Subcutaneous abdominal adipose tissue (tissue), 5 donors: Measurements from ENCODE around the gene STK39.

Experiments
- H3K27ac ChIP-seq: one replicate; pipeline ENCODE4 v1.7.0; 2013; ENCODE audit warnings: low read depth, mild to moderate bottlenecking, inconsistent platforms, low read length, moderate library complexity
- H3K27me3 ChIP-seq, 5 donors: one replicate each; pipeline ENCODE4 v1.7.0; 2013; ENCODE audit warnings: low read length in 5 of 5, inconsistent platforms in 1 of 5; ENCODE audit not compliant: control insufficient read depth in 5 of 5, insufficient read depth in 4 of 5
- H3K36me3 ChIP-seq, 5 donors: one replicate each; pipeline ENCODE4 v1.7.0; 2013; ENCODE audit warnings: low read length in 5 of 5; ENCODE audit not compliant: control insufficient read depth in 5 of 5, insufficient read depth in 5 of 5
- H3K4me1 ChIP-seq, 5 donors: one replicate each; pipeline ENCODE4 v1.7.0; 2013; ENCODE audit warnings: low read length in 5 of 5, mild to moderate bottlenecking in 3 of 5, moderate library complexity in 1 of 5; ENCODE audit not compliant: control insufficient read depth in 5 of 5, insufficient read depth in 5 of 5
- H3K4me3 ChIP-seq, 5 donors: one replicate each; pipeline ENCODE4 v1.7.0; 2013; ENCODE audit warnings: low read length in 5 of 5, low read depth in 1 of 5
- H3K9ac ChIP-seq, 5 donors: one replicate each; pipeline ENCODE4 v1.7.0; 2013; ENCODE audit warnings: low read length in 5 of 5, mild to moderate bottlenecking in 4 of 5, moderate library complexity in 3 of 5
- H3K9me3 ChIP-seq, 5 donors: one replicate each; pipeline ENCODE4 v1.7.0; 2013; ENCODE audit warnings: low read length in 5 of 5; ENCODE audit not compliant: control insufficient read depth in 5 of 5
- donor health status: healthy.
- donor health status: healthy.
- donor health status: healthy.
- donor health status: healthy.
- donor health status: healthy.

STK39 gene

GRCh38 chr2:168149986-168150385 lies 97.4 kb downstream of the STK39 start:
- Histone ChIP-seq H3K27me3 (no peaks in the 10 kb centered on the region), H3K9ac (peak overlapping the region in 1 of 5 donors; percentile 19), H3K27ac (no peak overlapping the region)

DNA sequence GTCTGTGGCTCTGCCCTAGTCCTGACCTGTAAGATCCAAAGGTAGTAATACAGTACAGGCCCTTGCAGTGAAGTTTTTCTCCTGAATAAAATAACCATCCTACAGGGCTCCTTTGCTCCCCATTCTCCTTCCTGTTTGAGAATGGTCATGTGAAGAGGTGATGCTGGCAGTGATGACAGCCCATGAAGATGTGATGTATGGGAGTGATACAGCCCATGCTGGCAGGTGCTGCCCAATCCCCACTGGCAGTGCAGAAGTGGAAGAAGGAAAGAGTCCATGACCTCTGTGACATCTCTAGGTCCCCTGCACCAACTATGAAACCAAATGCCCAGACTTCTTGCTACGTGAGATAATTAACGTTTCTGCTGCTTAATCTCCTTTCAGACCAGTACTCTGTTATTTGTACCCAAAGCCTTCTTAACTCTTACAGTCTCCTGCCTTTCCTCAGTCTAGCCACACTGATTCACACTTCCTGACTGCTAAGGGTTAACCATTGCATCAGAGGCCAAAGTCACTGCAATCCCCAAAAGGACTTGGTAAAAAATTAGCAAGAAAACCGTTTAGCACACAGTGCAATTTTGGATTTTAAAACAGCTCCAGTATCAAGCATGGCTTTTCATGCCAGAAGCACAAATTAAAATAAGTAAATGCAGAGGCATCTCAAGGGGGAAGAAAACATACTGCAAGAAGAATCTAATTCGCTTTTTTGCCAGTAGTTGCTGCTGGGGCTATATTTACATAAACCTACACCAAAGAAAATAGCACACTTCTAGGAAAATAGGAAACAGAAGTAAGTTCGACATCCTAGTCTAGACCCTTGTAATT lies 98.0 kb downstream of the STK39 start:
- no peaks in the 10 kb centered on the region for H3K9me3 ChIP-seq
- H3K36me3 ChIP-seq: no peaks in the 10 kb centered on the region
- peak overlapping the region in 1 of 5 donors; percentile 19 for H3K9ac ChIP-seq
- H3K4me3 ChIP-seq: no peak overlapping the region
- peaks cover 14 to 43% (median 33%) of the 10 kb centered on the region in 5 donors for H3K4me1 ChIP-seq
- peak overlapping the region; percentile 73 for H3K27ac ChIP-seq
- no peaks in the 10 kb centered on the region for H3K27me3 ChIP-seq

More at GRCh38 chr2:168149986-168150385, 97.4 kb downstream of the STK39 start:
- Histone ChIP-seq H3K4me3 (no peak overlapping the region), H3K4me1 (peaks cover 14 to 43% (median 33%) of the 10 kb centered on the region in 5 donors), H3K9me3 (no peaks in the 10 kb centered on the region), H3K36me3 (no peaks in the 10 kb centered on the region)

- H3K4me3 ChIP-seq: no peak overlapping the region
- peaks cover 14 to 43% (median 33%) of the 10 kb centered on the region in 5 donors for H3K4me1 ChIP-seq
- H3K36me3 ChIP-seq: no peaks in the 10 kb centered on the region
- H3K9me3 ChIP-seq: no peaks in the 10 kb centered on the region
- peak overlapping the region in 1 of 5 donors; percentile 11 for H3K9ac ChIP-seq
- H3K27me3 ChIP-seq: no peaks in the 10 kb centered on the region
- peak overlapping the region; percentile 73 for H3K27ac ChIP-seq
Measured at GRCh38 chr2:168147830-168148794, 99.3 kb downstream of the STK39 start.

GRCh38 chr2:168146892-168147810 lies 100.2 kb downstream of the STK39 start:
- Histone ChIP-seq H3K36me3 (no peaks in the 10 kb centered on the region), H3K9me3 (no peaks in the 10 kb centered on the region), H3K27me3 (no peaks in the 10 kb centered on the region), H3K9ac (peak overlapping the region in 2 of 5 donors; percentile 7 to 19), H3K4me1 (peaks cover 14 to 43% (median 33%) of the 10 kb centered on the region in 5 donors), H3K27ac (peak overlapping the region; percentile 73), H3K4me3 (no peak overlapping the region)

DNA sequence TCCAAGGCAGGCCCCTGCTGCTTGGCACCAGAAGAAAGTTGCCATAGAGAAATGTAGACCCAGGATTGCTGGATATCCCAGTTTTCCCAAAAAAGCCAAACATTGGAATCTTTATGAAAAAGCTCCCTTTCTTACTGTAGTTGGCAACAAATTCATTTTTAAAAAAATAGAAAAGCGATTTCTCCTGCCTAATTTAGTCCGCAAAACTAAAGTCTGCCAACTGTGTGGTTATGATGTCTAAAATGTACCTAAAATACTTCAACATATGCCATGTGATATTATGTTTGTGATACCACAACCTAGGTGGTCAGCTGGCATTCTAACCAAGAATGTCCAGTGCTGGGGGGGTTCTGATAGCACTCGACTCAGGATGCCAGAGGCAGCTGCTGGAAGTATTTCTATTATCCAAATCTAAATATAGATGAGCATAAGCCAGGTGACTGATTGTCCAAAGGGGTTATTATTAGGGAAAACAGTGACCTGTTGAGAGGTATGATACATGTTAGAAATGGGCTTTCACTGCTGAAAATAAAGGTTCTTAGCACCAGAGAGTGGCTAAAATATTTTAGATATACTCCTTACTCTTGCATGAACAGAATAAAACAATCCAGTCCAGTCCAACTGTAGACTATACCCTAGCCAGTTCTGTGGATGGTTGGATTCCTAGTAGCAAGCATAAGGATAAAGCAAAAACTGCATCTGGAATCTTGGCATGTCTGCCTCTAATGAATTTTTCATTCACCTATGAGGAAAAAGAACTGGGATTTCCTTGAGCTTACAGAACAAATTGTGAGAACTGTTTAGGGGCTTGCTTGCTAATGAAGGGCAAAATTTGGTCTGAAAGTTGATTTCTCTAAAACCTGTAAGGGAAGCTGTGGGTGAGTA lies 101.7 kb downstream of the STK39 start:
- no peak overlapping the region for H3K4me3 ChIP-seq
- H3K9me3 ChIP-seq: no peaks in the 10 kb centered on the region
- no peak overlapping the region for H3K9ac ChIP-seq
- H3K4me1 ChIP-seq: peaks cover 14 to 43% (median 33%) of the 10 kb centered on the region in 5 donors
- H3K36me3 ChIP-seq: no peaks in the 10 kb centered on the region
- no peaks in the 10 kb centered on the region for H3K27me3 ChIP-seq
- H3K27ac ChIP-seq: peak overlapping the region; percentile 73

GRCh38 chr2:168145011-168145410 lies 102.4 kb downstream of the STK39 start:
- Histone ChIP-seq H3K27me3 (no peaks in the 10 kb centered on the region), H3K36me3 (no peaks in the 10 kb centered on the region), H3K4me3 (no peak overlapping the region), H3K27ac (no peak overlapping the region), H3K4me1 (peaks cover 12 to 39% (median 33%) of the 10 kb centered on the region in 5 donors), H3K9me3 (no peaks in the 10 kb centered on the region), H3K9ac (no peak overlapping the region)

DNA sequence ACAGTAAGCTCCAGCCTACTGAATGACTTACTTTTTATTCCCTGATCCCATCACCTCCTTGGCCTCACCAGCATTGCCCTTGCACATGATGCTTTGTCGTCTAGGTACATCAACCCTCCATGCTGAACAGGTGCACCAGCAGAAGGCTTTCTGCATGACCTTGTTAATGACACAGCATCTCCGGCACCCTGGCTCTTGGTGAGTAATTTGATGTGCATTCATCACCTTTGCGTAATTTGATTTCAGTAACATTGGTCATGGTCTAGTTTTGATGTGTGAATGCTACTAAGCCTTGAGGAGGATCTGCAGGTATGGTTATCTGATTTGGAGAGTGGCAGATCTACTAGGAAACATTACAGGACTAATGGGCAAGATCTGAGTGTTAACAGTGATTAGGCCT lies 103.6 kb downstream of the STK39 start:
- peaks cover 10 to 29% (median 25%) of the 10 kb centered on the region in 5 donors for H3K4me1 ChIP-seq
- H3K9me3 ChIP-seq: no peaks in the 10 kb centered on the region
- H3K27me3 ChIP-seq: no peaks in the 10 kb centered on the region
- H3K27ac ChIP-seq: no peak overlapping the region
- H3K36me3 ChIP-seq: no peaks in the 10 kb centered on the region
- H3K9ac ChIP-seq: no peak overlapping the region
- H3K4me3 ChIP-seq: no peak overlapping the region

DNA sequence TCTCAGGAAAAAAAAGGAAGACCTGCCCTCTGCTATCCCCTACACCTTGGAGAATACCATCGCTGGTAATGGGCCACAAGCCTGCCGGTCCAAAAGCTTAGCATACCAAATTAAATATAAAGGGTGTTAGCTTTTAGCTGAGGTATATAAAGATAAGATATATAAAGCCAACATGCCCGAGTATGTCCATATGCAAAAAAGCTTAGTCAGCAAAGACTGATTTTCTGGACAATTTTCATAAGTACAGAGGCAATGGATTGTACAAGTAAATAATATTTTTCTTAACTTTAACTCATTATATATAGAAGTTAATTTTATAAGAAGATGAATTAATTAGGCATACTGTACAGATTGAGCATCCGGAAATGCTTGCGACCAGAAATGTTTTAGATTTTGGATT lies 106.5 kb downstream of the STK39 start:
- no peak overlapping the region for H3K4me3 ChIP-seq
- H3K4me1 ChIP-seq: peaks cover 0 to 17% (median 12%) of the 10 kb centered on the region in 5 donors
- no peaks in the 10 kb centered on the region for H3K9me3 ChIP-seq

More for the DNA sequence above, 106.5 kb downstream of the STK39 start:
- no peak overlapping the region for H3K27ac ChIP-seq
- H3K9ac ChIP-seq: no peak overlapping the region
- H3K27me3 ChIP-seq: no peaks in the 10 kb centered on the region
- H3K36me3 ChIP-seq: no peaks in the 10 kb centered on the region
